Measurements from ENCODE around the gene RUFY4.

Gene RUFY4

DNA sequence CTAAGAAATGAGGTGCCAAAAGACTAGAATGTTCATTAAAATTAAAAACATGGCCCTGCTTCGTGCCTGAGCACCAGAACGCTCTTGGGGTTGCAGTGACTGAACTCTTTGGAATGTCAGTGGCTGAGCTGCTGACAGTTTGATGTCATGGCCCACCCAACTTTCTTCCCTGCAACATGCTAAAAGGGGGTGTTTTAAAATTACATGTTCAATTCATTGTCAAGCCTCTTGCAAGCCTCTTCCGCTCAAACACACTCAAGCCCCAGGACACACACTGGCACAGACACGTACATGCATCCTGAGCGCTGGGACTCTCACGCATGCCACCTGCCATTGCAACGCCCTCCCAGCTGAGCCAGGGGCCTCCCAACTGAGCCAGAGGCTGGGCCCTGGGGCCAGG, 12.6 kb downstream of the RUFY4 start:
- Histone ChIP-seq H2AFZ (ENCODE audit: low read depth) (no peak overlapping the region), H3K27me3 (ENCODE audit: insufficient read depth, low read depth) (no peaks in the 10 kb centered on the region), H3K4me2 (no peak overlapping the region), H3K36me3 (ENCODE audit: insufficient read depth) (no peaks in the 10 kb centered on the region), H3K9ac (no peak overlapping the region), H3K79me2 (ENCODE audit: insufficient read depth, low read depth) (no peaks in the 10 kb centered on the region), H3K4me3 (IDR thresholded peaks at IDR 0.05; ENCODE audit: insufficient read depth, low read depth, low read length) (no peak overlapping the region), H3K4me1 (ENCODE audit: low read depth, poor library complexity, severe bottlenecking) (peaks cover 7% of the 10 kb centered on the region), H4K20me1 (ENCODE audit: insufficient read depth) (no peaks in the 10 kb centered on the region), H3K27ac (no peak overlapping the region)
- TF ChIP-seq, protein P1, sequence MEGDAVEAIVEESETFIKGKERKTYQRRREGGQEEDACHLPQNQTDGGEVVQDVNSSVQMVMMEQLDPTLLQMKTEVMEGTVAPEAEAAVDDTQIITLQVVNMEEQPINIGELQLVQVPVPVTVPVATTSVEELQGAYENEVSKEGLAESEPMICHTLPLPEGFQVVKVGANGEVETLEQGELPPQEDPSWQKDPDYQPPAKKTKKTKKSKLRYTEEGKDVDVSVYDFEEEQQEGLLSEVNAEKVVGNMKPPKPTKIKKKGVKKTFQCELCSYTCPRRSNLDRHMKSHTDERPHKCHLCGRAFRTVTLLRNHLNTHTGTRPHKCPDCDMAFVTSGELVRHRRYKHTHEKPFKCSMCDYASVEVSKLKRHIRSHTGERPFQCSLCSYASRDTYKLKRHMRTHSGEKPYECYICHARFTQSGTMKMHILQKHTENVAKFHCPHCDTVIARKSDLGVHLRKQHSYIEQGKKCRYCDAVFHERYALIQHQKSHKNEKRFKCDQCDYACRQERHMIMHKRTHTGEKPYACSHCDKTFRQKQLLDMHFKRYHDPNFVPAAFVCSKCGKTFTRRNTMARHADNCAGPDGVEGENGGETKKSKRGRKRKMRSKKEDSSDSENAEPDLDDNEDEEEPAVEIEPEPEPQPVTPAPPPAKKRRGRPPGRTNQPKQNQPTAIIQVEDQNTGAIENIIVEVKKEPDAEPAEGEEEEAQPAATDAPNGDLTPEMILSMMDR (conservative IDR thresholded peaks at IDR 0.05; ENCODE audit: low read depth, low read length): no peak

DNA sequence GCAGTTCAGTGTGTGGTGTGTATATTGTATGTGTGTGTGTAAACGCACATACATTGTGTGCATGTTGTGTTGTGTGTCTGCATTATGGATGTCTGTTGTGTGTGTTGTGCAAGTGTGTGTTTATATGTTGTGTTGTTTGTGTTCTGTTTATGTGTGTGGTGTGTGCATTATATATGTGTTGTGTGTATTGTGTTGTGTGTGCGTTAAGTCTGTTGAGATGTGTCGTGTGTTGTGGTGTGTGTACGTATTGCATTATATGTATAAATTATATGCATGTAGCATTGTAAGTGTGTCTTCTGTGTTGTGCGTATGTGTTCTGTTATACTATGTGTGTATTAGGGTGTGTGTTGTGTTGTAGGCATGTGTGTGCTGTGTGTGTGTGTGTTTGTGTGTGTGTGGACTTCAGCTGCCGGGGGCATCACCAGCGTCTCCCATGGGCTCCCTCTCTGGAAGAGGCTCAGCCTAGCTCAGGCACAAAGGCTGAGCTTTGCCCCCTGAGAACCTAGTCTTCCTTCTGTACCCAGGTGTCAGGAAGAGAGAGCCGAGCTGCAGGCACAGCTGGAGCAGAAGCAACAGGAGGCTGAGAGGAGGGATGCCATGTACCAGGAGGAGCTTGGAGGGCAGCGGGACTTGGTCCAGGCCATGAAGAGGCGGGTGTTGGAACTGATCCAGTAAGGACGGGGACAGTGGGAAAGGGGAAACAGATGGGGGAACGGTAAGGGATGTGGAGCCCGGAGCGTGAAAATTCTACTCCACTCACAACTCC, 13.7 kb downstream of the RUFY4 start:
- Histone ChIP-seq H3K9ac (no peak overlapping the region), H3K79me2 (ENCODE audit: insufficient read depth, low read depth) (no peaks in the 10 kb centered on the region), H3K27ac (no peak overlapping the region), H3K4me2 (no peak overlapping the region), H3K36me3 (ENCODE audit: insufficient read depth) (no peaks in the 10 kb centered on the region), H4K20me1 (ENCODE audit: insufficient read depth) (no peaks in the 10 kb centered on the region), H2AFZ (ENCODE audit: low read depth) (no peak overlapping the region), H3K4me3 (IDR thresholded peaks at IDR 0.05; ENCODE audit: insufficient read depth, low read depth, low read length) (no peak overlapping the region), H3K27me3 (ENCODE audit: insufficient read depth, low read depth) (no peaks in the 10 kb centered on the region), H3K4me1 (ENCODE audit: low read depth, poor library complexity, severe bottlenecking) (peaks cover 7% of the 10 kb centered on the region)
- TF ChIP-seq, protein P1 (conservative IDR thresholded peaks at IDR 0.05; ENCODE audit: low read depth, low read length): no peak

DNA sequence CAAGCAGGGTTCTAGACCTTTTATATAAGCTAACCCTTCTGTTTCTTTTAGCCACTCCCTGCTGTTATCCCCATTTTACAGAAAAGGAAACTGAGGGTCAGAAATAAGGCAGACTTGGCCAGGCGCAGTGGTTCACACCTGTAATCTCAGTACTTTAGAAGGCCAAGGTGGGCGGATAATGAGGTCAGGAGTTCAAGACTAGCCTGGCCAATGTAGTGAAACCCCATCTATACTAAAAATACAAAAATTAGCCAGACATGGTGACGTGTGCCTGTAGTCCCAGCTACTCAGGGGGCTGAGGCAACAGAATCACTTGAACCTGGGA, 14.3 kb downstream of the RUFY4 start:
- Histone ChIP-seq H3K27ac (no peak overlapping the region), H3K27me3 (ENCODE audit: insufficient read depth, low read depth) (no peaks in the 10 kb centered on the region), H3K4me2 (no peak overlapping the region), H2AFZ (ENCODE audit: low read depth) (no peak overlapping the region), H3K79me2 (ENCODE audit: insufficient read depth, low read depth) (no peaks in the 10 kb centered on the region), H3K9ac (no peak overlapping the region), H3K4me3 (IDR thresholded peaks at IDR 0.05; ENCODE audit: insufficient read depth, low read depth, low read length) (no peak overlapping the region), H3K4me1 (ENCODE audit: low read depth, poor library complexity, severe bottlenecking) (peaks cover 7% of the 10 kb centered on the region), H4K20me1 (ENCODE audit: insufficient read depth) (no peaks in the 10 kb centered on the region), H3K36me3 (ENCODE audit: insufficient read depth) (no peaks in the 10 kb centered on the region)
- TF ChIP-seq, protein P1 (conservative IDR thresholded peaks at IDR 0.05; ENCODE audit: low read depth, low read length): no peak

DNA sequence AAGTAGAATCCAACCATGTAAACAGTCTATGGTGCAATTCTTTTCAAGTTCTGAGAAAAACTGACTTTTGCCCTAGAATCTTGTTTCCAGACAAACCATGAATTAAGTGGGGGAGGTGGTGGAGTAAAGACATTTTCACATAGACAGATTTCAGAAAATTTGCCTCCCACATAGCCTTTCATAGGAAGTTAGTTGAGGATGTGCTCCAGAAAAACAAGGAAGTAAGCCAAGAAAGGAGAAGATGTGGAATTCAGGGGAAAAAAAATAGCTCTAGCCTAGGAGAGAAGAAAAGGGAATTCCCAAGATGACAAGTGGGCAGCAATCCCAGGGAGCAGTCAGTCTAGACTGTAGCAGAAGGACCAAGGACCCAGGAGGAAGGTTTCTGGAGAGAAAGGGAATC, 17.4 kb downstream of the RUFY4 start:
- Histone ChIP-seq H3K27ac (no peak overlapping the region), H3K79me2 (ENCODE audit: insufficient read depth, low read depth) (no peaks in the 10 kb centered on the region), H3K36me3 (ENCODE audit: insufficient read depth) (no peaks in the 10 kb centered on the region), H3K9ac (no peak overlapping the region), H3K4me2 (no peak overlapping the region), H4K20me1 (ENCODE audit: insufficient read depth) (no peaks in the 10 kb centered on the region), H3K27me3 (ENCODE audit: insufficient read depth, low read depth) (no peaks in the 10 kb centered on the region), H2AFZ (ENCODE audit: low read depth) (no peak overlapping the region), H3K4me1 (ENCODE audit: low read depth, poor library complexity, severe bottlenecking) (peaks cover 2% of the 10 kb centered on the region), H3K4me3 (IDR thresholded peaks at IDR 0.05; ENCODE audit: insufficient read depth, low read depth, low read length) (no peak overlapping the region)
- TF ChIP-seq, protein P1 (conservative IDR thresholded peaks at IDR 0.05; ENCODE audit: low read depth, low read length): no peak

Measured in KMS-11 (cell line).